GM12875 (cell line): ENCODE measurements around the gene DZIP3.

Experiments used
- H3K4me3 ChIP-seq: one replicate; pipeline ENCODE4 v1.5.1; 2011; ENCODE audit warnings: low read depth, low read length, control low read depth
- CTCF ChIP-seq: IDR thresholded peaks from 2 replicates; pipeline ENCODE4 v1.5.1; 2011; ENCODE audit warnings: low read depth, mild to moderate bottlenecking, control low read depth, inconsistent platforms, low read length, moderate library complexity, borderline replicate concordance; ENCODE audit not compliant: insufficient read depth

Gene DZIP3

GRCh38 chr3:108719178-108719806 is 129.8 kb downstream of the DZIP3 start:
- no peak overlapping the region for H3K4me3 ChIP-seq
- no peak for TF ChIP-seq CTCF

- H3K4me3 ChIP-seq, result no peak overlapping the region
- no peak for TF ChIP-seq CTCF
Observed at GRCh38 chr3:108722724-108723123, 133.2 kb downstream of the DZIP3 start.

GRCh38 chr3:108724101-108724500 is 134.6 kb downstream of the DZIP3 start:
- no peak for TF ChIP-seq CTCF
- H3K4me3 ChIP-seq, result no peak overlapping the region

GRCh38 chr3:108728105-108728504 is 138.6 kb downstream of the DZIP3 start:
- no peak for TF ChIP-seq CTCF
- no peak overlapping the region for H3K4me3 ChIP-seq

- H3K4me3 ChIP-seq, result no peak overlapping the region
- no peak for TF ChIP-seq CTCF
Observed at GRCh38 chr3:108728934-108729333, 139.4 kb downstream of the DZIP3 start.

- TF ChIP-seq CTCF, result no peak
- no peak overlapping the region for H3K4me3 ChIP-seq
Observed at GRCh38 chr3:108736821-108737220, 147.3 kb downstream of the DZIP3 start.

DNA sequence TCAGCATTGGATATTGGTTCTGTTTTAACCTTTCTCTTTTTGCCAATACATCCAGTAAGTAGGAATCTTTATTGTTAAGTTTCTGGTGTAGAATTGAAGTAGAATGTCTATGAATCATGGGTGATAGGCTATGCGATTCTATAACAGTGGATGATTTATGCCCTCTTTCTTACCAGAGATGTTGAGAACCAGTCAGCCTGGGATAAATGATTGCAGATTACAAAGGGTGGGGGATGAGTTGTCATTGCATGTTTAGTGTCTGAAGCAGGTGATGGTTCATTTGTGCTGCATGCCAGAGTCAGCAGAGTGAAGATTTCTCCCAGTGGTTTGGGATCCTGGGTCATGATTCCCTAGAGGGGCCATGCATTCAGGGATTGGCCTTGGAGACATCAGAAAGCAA is 153.4 kb downstream of the DZIP3 start:
- TF ChIP-seq CTCF, result no peak
- no peak overlapping the region for H3K4me3 ChIP-seq
